ENCODE results near the gene RMND1. TPM values are rescaled to one million over a fixed set of nuclear protein-coding genes. Genes with fewer than 3 reads are reported as not detected.
"Not testable (repeated sequence)": the region's sequence is repeated elsewhere in the genome, so short reads cannot be mapped to it uniquely, and the experiment has no call there.

Gene RMND1
- total RNA-seq, 3 donors from 2014 or later (not counting 1 experiment from before 2014, with no cell fraction given) = 10.6 to 14.7 (median 11.3) TPM

DNA sequence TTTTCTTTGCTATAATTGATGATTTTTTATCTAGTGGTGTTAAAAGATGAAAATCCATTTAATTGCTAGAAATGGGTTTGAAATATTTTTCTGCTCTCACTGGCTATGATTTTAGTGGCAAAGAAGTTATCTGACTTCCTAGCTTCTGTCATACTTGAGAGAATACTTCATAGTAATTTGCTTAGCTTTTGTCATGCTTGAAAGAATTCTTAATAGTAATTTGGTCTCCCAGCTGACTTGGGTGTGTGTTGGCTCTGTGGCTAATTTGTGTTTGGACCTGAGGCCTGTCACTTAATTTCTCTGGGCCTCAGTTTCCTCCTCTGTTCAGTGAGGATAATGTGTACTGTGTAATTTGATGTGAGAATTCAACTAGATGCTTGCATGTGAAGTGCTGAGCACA is 12.8 kb upstream of the RMND1 start:
- Mint-ChIP-seq H3K36me3 (peaks cover 16% of the 10 kb centered on the region), H3K27ac (peak overlapping the region in 1 of 2 donors; percentile 15)
- intact Hi-C loops (cut with micrococcal nuclease) = no loop called here

DNA sequence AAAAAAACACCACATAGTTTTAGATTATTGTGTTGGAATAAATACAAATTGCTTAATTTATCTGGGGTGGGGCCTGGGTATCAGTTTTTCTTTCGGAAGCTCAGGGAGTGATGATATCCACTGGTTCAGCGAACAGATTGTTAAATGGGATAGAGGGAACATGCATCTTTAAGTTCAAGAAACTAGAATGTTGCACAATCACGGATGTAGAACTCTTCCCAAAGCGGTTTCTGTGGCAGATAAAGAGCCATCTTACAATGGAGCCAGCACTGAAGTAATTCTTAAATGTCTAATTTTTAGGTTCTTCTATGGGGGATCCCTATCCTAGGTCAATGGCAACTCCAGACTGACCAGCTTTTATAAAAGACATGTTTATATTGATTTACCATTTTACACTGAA is 9.7 kb upstream of the RMND1 start:
- no peak for DNase-seq

More for the DNA sequence above, 12.8 kb upstream of the RMND1 start:
- no peak overlapping the region for H3K4me3 ChIP-seq (ENCODE audit: low read length)
- no peak for ATAC-seq
- H3K27me3 ChIP-seq (ENCODE audit: control insufficient read depth, insufficient read depth, low read length) = no peaks in the 10 kb centered on the region
- H3K9me3 ChIP-seq (ENCODE audit: control insufficient read depth, insufficient read depth, low read length) = no peaks in the 10 kb centered on the region
- no peaks in the 10 kb centered on the region for H3K4me1 ChIP-seq (ENCODE audit: control insufficient read depth, insufficient read depth, low read length)
- Mint-ChIP-seq H3K4me3 (no peak overlapping the region), H3K27me3 (ENCODE audit: low read depth in 2 of 2) (no peaks in the 10 kb centered on the region), H3K9me3 (no peaks in the 10 kb centered on the region), H3K4me1 (peaks cover 5 to 11% of the 10 kb centered on the region in 2 donors)
- DNase-seq = no peak
- H3K27ac ChIP-seq (ENCODE audit: low read length) = no peak overlapping the region
- TF ChIP-seq, protein P1, sequence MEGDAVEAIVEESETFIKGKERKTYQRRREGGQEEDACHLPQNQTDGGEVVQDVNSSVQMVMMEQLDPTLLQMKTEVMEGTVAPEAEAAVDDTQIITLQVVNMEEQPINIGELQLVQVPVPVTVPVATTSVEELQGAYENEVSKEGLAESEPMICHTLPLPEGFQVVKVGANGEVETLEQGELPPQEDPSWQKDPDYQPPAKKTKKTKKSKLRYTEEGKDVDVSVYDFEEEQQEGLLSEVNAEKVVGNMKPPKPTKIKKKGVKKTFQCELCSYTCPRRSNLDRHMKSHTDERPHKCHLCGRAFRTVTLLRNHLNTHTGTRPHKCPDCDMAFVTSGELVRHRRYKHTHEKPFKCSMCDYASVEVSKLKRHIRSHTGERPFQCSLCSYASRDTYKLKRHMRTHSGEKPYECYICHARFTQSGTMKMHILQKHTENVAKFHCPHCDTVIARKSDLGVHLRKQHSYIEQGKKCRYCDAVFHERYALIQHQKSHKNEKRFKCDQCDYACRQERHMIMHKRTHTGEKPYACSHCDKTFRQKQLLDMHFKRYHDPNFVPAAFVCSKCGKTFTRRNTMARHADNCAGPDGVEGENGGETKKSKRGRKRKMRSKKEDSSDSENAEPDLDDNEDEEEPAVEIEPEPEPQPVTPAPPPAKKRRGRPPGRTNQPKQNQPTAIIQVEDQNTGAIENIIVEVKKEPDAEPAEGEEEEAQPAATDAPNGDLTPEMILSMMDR (IDR thresholded peaks at IDR 0.05) = no peak
- H3K36me3 ChIP-seq (ENCODE audit: control insufficient read depth, insufficient read depth, low read length) = peaks cover 42% of the 10 kb centered on the region

GRCh38 chr6:151455751-151456398 is 3.9 kb upstream of the RMND1 start:
- no CpG with 5 or more reads among the region's 10 CpGs for WGBS (ENCODE audit: insufficient coverage)
- H3K4me1 Mint-ChIP-seq = peaks cover 44% of the 10 kb centered on the region in 2 donors
- not testable (repeated sequence) for H3K9me3 ChIP-seq (ENCODE audit: control insufficient read depth, insufficient read depth, low read length)

More for the DNA sequence above, 9.7 kb upstream of the RMND1 start:
- H3K4me1 Mint-ChIP-seq = peaks cover 5 to 12% of the 10 kb centered on the region in 2 donors
- whole genome bisulfite sequencing (ENCODE audit: insufficient coverage) = 95% methylated on average over 4 of the region's 4 CpGs
- no peak overlapping the region for H3K27ac Mint-ChIP-seq
- H3K36me3 Mint-ChIP-seq = peaks cover 9% of the 10 kb centered on the region
- intact Hi-C loops (cut with micrococcal nuclease) = no loop called here
- no peak overlapping the region for H3K4me3 Mint-ChIP-seq
- Histone ChIP-seq H3K9me3 (ENCODE audit: control insufficient read depth, insufficient read depth, low read length) (no peaks in the 10 kb centered on the region), H3K4me1 (ENCODE audit: control insufficient read depth, insufficient read depth, low read length) (no peaks in the 10 kb centered on the region), H3K4me3 (ENCODE audit: low read length) (no peak overlapping the region), H3K27ac (ENCODE audit: low read length) (no peak overlapping the region), H3K36me3 (ENCODE audit: control insufficient read depth, insufficient read depth, low read length) (peaks cover 42% of the 10 kb centered on the region), H3K27me3 (ENCODE audit: control insufficient read depth, insufficient read depth, low read length) (no peaks in the 10 kb centered on the region)
- H3K9me3 Mint-ChIP-seq = no peaks in the 10 kb centered on the region
- ATAC-seq = no peak
- no peaks in the 10 kb centered on the region for H3K27me3 Mint-ChIP-seq (ENCODE audit: low read depth in 2 of 2)
- TF ChIP-seq, protein P1 (IDR thresholded peaks at IDR 0.05) = no peak

DNA sequence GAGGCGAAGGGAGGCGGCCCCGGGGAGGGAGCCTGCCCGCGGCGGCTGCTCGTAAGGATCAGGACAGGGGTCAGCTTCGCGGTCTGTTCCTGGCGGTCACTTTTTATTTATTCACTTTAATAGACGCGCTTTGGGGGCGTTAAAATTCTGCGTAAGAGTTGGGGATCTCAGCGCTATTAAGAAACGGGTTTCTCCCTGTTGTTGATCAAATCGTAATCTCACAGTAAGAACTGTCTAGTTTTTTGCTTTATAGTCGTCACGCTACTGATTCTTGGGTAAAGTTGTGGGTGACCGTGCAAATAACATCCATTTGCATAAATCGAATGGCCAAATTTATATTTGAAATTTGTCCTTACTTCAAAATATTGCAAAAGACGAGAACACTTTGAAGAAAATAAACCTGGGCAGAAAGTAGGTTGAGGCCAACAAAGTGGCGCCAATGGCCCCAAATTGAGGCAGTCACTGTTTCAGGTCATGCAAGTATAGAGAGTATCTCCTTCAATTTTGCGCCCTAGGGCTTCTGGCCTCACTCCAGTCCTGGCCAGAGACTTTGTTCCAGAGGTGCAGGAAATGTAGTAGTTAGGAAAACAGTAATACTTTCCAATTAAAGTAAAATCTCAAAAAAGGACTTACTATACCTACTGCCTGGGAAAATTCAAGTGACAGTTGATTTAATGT is 963 bp upstream of the RMND1 start:
- H3K4me1 ChIP-seq (ENCODE audit: control insufficient read depth, insufficient read depth, low read length) = peaks cover 4% of the 10 kb centered on the region
- H3K27me3 ChIP-seq (ENCODE audit: control insufficient read depth, insufficient read depth, low read length) = no peaks in the 10 kb centered on the region
- ATAC-seq (no peak), DNase-seq (no peak)
- peak overlapping the region; percentile 80 for H3K4me3 ChIP-seq (ENCODE audit: low read length)
- H3K36me3 ChIP-seq (ENCODE audit: control insufficient read depth, insufficient read depth, low read length) = no peaks in the 10 kb centered on the region
- intact Hi-C loops (cut with micrococcal nuclease) = loop anchor here (1.0 to 5.0 kb wide), 4 partner anchors 63 to 1530 kb away; partner anchors contain the start of gene FBXO5
- TF ChIP-seq, protein P1 (IDR thresholded peaks at IDR 0.05) = no peak
- peak overlapping the region; percentile 90 to 91 for H3K27ac Mint-ChIP-seq
- no peaks in the 10 kb centered on the region for H3K9me3 Mint-ChIP-seq
- H3K9me3 ChIP-seq (ENCODE audit: control insufficient read depth, insufficient read depth, low read length) = no peaks in the 10 kb centered on the region
- H3K27ac ChIP-seq (ENCODE audit: low read length) = peak overlapping the region; percentile 86
- H3K27me3 Mint-ChIP-seq (ENCODE audit: low read depth in 2 of 2) = no peaks in the 10 kb centered on the region
- H3K36me3 Mint-ChIP-seq = no peaks in the 10 kb centered on the region
- peak overlapping the region; percentile 98 for H3K4me3 Mint-ChIP-seq
- peaks cover 45% of the 10 kb centered on the region in 2 donors for H3K4me1 Mint-ChIP-seq
- WGBS (ENCODE audit: insufficient coverage) = under 1% methylated on average over 24 of the region's 24 CpGs

More at GRCh38 chr6:151455751-151456398, 3.9 kb upstream of the RMND1 start:
- H3K36me3 Mint-ChIP-seq; intact Hi-C loops (cut with micrococcal nuclease); H3K4me1 ChIP-seq (ENCODE audit: control insufficient read depth, insufficient read depth, low read length); H3K4me3 Mint-ChIP-seq; H3K27ac Mint-ChIP-seq; ATAC-seq; H3K9me3 Mint-ChIP-seq; H3K27me3 ChIP-seq (ENCODE audit: control insufficient read depth, insufficient read depth, low read length); DNase-seq; H3K27me3 Mint-ChIP-seq (ENCODE audit: low read depth in 2 of 2); H3K4me3 ChIP-seq (ENCODE audit: low read length); H3K27ac ChIP-seq (ENCODE audit: low read length): not testable (repeated sequence)
- H3K36me3 ChIP-seq (ENCODE audit: control insufficient read depth, insufficient read depth, low read length) = peaks cover 16% of the 10 kb centered on the region

Measured in natural killer cell (primary cell).